AG08395 (cell line): Measurements from ENCODE around the gene CDT1.

Experiments used
- DNase-seq: peaks from one replicate; pipeline ENCODE4 v3.0.0; 2012; ENCODE audit warnings: mixed read lengths, low spot score

Gene CDT1

DNA sequence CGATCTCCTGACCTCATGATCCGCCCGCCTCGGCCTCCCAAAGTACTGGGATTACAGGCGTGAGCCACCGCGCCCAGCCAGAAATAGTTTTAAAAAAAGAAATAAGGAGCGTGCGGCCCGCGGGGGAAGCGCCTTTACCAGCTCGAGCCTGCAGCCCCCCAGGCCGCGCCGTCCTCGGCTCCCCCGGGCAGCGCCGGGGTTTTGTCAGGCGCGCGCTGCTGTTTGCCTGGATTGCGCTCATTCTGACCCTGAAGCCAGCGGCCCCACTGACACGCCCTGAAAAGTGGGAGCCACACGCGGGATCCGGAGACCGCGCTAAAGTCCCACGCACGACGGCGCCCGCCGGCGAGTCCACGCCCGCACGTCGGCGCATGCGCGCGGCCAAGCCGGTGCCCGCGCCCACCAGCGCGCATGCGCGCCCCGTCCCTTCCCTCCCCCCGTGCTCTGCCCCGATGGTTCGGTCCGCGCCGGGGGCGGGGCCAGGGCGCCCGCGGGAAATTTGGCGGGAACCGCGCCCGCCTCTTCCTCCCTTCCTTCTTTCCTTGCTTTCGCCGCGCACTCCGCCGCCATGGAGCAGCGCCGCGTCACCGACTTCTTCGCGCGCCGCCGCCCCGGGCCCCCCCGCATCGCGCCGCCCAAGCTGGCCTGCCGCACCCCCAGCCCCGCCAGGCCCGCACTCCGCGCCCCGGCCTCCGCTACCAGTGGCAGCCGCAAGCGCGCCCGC, at the start of gene CDT1:
CDT1 (plus strand) TSS at position 526 of the 724 bp plus-strand sequence; CDS start at position 569, 43 bp downstream.
- peak; percentile 100 for DNase-seq

DNA sequence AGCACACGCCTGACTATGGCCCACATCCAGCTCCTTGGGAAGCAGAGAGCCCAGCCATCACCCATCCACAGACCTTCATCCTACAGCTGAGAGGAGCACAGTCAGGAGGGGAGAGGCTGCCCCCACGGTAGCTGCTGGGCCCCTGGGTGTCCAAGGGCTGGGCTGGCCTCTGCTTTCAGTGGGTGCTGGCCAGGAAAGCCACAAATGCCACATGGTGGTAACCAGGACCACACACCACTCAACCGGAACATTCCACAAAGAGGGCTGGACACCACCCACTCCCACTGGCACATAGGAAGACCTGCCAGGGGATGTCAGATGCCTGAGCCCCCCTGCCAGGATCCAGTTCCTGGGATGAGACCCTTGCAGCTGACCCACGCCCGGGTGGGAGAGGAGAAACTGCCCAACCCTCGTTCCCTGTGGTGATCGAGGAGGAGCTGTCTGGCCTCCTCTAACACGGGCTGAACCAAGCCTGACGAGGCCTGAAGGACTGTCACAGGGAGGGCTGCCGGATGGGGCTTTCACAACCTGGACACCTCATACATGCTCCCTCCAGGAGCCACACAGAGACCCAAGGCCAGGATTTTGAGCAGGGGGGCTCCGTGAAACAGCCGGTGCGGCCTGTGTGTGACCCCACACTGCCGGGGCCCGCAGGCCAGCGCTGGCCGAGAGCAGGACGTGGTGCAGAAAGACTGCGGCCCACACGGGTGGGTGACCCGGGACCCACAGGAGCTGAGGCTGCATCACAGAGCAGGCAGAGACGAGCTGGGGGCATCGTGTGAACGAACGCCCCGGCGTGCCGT, 49.3 kb upstream of the CDT1 start:
- DNase-seq: no peak

DNA sequence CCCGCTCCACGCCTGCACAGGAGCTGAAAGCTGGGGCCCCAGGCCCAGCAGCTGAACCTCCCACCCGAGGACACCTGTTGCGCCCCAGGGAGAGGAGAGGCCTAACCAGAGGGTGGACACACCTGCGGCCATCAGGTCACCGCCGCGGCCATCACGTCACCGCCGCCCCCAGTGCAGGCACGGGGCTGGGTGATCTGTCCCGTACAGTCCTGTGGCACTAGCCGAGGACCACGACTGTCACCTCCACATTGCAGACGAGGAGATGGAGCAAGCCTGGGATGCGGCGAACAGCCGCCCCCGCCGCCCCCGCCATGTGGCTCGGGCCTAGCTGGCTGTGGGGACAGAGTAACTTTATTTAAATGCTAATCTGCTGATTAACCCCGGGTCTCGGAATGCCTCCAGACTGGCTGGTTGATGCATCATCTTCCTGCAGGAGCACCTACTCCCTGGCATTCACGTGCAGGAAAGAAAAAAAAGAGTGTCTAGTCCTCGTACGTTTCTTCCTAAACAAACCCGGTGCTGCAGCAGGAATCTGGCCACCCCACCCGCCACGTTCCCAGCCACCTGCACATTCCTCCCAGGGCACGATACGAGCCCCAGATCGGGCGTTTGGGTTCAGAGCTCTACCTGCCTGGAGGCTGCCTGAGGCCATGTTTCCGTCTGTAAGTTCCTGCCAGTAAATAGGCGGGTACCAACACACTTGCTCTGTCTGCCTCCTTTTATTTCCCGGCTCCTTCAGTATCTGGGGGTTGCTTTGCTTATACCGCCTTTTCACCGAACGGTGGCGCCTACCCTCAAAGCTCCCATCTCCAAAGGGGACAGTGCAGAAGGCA, 48.5 kb upstream of the CDT1 start:
- peak; percentile 85 for DNase-seq

DNA sequence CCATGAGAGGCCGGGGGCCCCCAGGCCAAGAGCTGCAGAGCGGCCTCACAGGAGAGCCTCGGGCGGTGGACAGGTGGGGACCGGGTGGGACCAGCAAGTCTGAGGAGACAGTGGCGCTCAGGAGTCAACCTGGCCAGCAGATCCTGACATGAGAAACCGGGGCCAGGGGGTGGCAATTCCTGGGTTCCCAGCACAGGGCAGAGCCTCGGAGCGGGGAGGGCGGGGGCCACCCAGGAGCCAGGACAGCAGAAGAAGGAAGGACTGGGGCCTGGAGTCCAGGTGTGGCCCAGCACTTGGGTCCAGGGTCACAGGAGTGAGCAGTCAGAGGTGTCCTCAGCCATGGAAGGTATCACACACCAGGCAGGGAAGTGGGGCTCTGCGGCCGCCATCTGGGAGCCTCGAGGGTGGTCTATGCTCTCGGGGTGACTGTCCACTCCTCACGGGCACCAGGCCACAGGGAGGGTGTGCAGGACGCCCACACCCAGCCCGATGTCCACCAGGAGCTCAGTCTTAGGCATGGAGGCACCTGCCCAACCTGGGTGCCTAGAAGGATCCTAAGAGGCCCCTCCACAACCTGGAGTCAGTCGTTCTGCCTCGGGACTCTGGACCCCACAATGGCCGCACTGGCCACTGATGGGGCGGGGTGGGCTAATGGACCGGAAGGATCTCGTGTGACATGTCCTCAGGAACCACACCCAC, 47.7 kb upstream of the CDT1 start:
- no peak for DNase-seq

DNA sequence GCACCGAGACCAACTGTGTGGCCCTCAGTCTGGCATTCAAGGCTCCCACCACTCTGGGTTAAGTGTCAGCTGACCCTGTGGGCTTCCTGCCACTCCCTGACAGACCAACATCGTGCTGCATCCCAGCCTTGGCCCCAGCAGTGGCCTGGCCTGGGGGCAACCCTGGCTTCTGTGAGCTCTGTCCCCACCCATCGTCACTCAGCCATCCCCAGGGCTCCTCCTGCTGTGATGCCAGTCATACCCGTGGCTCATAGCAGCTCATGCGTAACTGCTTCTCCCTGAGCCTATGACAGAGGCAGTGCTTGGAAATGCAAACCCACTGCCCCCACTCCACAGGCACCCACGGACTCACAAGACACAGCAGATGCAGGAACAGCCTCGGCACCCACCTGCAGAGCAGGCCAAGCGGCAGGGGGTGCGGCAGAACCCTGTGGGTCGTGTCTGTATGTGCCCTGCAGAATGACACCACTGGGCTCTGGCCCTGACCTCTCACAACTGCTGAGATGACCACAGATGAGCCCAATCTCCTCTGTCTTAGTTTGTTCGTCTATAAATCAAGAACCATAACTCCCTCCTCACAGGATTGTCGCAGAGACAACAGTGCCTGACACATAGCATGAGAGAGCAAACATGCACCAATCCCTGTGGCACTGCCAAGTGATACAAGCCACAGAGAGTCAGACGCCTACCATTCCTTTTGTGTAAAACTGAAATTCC, 45.2 kb upstream of the CDT1 start:
- no peak for DNase-seq

DNA sequence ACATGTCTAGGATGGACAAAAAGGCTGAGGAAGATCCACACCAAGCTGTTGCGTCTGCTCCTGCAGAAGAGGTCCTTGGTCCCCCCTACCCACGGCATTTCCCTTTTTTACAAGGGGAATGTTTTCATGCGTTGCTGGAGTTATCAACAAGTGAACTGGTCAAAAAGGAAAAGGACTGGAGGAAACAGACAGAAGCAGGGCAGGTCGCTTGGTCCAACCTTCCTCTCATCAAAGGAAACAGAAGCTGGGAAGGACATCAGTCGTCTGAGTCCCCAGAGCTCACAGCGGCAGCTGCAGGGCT, 44.7 kb upstream of the CDT1 start:
- no peak for DNase-seq

DNA sequence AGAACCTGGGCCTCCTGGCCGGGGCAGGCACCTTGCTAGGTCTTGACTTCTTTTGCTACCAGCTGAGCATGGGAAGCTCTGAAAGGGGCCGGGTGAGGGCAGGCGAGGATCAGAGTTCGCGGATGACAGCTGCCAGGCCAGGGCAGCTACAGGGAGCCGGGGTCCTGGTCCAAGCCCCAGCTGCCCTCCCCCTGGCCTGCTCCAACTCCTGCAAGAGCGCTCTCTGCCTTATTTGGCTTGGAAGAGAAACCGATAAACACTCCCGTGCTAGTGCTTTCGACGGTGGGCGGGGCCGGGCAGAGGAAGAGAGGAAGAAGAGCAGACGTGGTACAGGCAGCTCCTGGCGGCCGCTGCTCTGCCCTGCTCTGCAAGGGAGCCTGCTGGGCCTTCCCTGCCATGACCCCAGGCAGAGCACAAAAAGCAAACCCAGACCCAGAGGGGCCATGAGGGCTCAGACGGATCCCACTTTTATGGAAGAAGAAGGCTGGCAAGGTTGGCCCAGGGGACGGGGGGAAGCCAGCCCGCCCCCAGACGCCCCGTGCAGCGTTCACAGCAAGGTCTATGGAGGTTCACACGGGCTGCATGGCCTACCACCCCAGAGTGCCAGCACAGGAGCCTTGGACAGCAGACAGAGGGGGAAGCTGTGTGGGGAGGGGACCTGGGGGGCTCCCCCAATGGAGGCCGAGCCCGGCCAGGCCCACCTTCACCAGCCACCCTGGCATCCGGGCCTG, 44.2 kb upstream of the CDT1 start:
- no peak for DNase-seq

DNA sequence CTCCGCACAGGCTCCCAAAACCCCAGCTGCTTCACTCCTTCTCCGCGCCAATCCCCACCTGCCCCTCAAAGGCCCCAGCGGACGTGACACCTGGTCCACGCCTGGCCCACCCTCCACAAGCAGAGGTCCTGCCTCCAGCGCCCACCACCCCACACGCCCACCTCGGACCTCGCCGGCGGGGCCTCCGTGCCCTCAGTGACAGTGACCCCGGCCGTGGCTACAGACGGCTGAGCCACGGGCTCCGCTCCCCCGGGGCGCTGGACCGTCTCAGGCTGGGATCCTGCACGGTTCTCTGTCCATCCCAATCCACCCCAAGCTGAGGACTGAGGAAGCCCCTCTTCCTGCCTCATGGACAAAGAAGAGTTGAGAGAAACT, 43.6 kb upstream of the CDT1 start:
- DNase-seq: no peak

DNA sequence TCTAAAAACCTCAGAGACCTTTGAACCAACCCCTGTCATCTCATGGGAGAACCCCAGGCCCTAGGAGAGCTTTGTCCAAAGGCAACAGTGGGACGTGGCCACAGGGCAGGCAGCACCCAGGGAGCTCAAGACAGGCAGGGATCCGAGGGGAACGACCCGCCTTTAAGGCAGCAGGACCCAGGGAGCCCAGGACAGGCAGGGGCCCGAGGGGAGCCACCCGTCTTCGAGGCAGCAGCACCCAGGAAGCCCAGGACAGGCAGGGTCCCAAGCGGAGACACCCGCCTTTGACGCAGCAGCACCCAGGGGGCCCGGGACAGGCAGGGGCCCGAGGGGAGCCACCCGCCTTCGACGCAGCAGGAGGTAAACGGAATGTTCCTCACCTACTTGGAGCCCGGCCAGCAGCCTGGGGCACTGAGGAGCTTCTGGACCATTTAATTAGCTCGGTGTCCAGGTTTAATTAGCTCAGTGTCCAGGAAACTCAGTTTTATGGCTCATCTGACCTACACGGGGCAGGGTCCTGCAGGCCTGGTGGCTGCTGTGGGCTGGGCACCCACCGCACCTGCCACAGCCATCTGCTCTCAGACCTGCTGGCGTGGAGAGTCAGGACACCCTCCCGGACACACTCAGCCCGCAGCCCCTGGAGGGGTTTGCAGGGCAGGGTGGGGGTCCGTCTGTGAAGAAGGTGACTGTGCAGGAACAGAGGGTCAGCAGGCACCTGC, 43.0 kb upstream of the CDT1 start:
- no peak for DNase-seq

DNA sequence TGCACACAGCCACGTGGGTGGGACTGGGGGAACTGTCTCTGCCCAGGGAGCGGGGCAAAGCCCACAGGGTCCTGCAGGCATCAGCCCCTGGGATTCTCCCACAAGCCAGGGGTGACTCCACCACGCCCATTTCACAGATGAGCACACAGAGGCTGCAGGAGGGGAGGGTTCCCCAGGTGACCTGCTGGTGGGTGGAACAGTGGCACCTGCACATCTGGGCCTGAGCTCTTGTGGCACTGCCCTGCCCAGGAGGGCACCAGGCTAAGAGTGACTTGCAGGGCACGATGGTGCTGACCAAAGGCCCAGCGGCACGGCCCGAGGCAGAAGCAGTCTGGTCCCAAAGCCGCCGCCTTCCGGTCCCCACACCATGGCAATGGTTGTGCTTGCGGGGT, 42.5 kb upstream of the CDT1 start:
- no peak for DNase-seq

DNA sequence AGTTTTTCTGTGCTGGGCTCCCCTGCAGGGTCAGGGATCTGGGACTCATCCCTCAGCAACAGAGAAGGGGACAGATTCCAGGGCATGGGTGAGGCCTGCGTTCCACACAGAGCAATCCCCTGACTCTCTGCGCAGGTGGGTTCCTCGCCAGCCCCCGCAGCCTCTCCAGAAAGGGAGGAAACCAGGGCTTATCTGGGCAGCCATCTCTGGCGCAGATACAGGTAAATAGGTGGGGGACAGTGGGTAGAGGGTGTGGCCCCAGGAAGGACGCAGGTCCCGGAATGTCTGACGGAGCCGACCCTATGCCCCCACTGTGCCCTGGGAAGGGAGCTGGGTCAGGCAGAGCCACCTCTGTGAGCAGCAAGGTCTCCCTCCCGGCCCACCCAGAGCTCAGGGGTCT, 41.8 kb upstream of the CDT1 start:
- DNase-seq: no peak

DNA sequence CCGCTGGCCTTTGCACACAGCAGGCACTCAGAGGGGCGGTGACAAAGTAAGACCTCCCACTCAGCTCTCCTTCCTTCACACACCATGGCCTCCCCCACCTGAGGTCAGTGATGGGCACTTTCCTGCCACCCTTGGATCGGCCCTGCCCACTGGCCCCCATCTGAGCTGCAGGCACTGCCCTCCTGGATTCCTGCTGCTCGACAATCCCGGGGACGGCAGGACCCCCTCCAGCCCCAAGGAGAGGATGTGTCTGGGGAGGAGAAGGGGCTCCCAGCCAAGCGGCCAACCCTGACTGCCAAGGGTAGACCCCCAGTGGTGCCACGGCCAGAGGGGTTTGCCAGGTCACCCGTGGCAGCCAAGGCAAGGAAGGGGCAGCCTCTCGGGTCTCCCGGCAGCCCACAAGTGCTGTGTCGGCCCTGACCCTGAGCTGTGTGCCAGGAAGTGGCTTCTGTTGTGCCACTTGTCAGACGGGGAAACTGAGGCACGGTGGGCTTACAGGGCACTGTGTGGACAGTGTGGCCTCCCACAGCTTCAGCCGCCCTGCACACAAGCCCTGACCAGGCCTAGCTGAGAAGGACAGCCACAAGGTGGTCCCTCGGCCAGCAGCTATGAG, 41.2 kb upstream of the CDT1 start:
- DNase-seq: no peak

DNA sequence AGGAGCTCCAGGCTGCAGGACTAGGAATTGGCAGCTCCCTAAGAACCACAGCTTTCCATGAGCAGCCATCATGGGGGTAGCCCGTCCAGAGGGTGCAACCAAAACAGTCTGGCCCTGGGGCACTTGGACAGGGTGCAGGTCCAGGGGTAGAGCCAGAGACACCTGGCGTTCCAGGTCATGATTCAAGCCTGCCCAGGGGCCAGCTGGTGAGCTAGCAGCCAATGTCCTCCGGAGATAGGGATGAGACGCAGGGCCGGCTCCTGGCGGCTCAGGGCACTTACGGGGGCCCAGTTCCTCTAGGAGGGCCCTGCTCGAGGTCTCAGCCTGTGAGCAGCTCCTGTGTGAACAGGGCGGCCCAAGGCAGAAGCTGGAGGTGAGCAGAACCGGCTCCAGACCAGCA, 40.6 kb upstream of the CDT1 start:
- DNase-seq: no peak

DNA sequence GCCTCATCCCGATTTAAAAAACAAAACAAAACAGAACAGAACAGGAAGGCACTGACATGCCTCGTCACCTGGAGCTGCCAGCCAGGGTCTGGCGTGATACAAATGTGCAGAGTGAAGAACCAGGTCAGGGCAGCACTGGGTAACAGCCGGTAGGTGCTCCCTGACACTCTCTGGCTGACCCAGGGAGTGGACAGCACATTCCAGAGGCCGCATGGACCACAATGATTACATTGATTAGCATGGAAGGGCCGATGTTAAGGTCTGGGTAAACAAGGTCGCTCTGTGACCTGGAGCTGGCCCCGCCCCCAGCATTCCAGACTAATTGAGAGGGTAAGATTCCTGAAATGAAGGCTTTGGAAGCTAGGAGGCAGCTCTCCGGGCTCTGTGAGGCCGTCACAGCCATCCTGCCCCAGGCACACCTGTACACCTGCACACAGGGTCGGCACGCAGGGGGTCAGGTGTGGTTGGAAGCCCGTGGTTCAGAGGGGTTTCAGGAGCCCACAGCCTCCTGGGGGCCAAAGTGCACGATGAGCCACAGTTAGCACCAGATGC, 40.0 kb upstream of the CDT1 start:
- DNase-seq: no peak

DNA sequence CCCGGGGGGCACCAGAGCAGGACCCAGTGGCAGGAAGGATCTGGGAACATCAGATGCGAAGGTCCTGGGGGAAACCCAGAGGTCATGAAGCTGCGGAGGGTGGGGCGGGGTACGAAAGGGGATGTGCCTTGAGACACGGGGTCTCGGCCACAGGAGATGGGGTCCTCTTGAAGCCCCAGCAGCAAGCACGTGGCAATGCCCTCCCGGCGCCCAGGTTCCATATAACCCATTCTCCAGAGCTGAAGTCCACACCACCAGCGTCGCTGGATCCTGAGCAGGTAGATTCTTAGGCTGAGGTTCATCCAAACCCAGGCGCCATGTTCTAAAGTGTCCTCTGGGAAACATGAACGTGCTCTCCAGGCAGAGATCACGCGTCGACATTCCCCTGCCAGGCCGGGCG, 39.5 kb upstream of the CDT1 start:
- DNase-seq: no peak

DNA sequence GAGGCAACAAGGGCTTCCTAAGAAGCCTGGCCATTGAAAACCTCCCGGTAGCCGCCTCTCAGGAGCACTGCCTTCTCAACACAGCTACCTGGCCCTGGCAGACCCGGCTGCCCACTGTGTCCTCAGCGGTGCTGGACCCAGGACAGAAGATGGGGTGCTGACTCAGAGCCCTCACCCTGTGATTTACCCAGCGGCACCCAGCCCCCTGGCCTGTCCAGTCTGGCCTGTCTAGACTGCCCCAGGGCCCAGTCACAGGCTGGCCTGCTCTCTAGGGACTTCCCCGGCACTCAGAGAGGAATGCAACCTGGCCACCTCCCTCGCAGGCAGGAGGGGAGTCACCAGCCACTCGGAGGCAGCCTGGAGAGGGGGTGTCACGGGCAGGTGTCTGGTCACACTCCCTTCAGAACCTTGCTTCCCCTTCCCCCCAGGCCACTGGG, 38.7 kb upstream of the CDT1 start:
- DNase-seq: no peak

DNA sequence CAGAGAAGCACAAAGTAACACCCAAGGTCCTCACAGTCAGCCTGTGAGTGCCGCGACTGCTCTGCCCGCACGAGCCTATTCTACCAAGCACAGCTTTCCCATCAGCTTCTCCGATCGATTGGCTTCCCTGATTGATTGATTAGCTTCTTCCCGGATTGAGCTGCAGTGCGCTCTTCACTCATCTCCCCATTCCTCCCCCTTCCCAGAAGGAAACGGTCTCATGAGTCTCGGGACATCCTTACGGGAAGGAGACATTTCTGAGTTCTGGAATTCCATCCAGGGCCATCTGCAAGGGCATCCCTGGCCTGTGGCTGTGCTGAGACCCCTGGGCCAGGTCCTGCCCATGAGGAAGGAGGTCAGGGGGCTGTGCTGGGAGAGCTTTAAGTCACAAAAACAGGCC, 36.6 kb upstream of the CDT1 start:
- no peak for DNase-seq

DNA sequence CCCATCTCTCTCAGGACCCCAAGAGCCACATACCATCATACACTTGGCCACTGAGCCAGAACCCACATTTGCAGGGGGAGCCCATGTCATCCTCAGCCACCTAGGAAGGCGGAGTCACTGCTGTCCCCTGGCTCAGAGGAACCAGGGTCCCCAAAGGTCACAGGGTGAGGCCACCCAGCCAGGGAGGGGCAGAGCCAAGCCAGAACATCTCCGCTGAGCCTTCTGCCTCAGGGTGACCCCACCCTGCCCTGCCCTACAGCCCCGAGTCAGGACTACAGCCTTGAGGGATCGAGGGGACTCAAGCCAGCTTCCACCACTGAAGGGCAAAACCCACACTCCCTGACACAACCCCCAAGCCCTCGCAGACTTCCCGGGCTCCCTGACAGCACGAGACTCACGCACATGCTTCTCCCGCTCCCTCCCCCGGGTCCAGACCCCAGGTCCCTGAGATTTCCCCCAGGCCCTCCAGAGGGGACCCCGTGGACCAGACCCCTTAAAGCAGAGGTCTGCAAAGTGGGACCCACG, 36.0 kb upstream of the CDT1 start:
- DNase-seq: no peak

DNA sequence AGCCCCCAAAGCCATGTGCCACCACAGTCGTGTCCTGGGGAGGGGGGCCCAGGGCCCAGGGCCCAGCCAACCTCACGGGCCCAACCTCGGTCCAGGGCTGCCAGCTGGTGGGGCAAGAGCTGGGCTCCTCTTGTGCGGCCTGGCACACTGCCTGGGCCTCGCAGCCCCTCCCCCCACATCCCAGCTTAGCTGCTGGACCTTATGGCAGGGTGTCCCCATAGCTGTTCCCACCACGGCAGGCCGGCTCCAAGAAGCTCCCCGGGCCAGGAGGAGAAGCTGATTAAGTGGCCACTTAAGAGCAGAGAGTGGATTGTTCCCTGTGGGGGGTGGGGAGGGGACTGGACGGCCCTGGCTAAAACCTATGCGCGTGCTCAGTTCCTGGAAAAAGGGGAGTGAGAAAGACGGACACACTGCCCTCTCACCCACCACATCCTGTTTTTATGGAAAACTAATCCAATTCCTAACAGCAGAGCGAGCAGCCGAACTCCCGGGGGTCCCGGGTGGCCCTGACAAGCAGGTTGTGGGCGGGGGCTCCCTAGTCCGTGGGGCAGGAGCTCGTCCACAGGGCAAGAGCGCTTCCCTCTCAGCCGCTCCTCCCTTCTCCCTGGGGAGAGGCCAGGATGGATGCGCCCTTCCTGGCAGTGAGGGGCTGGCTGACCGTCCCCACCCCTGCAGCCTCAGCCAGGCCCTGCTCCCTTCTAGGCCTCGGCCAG, 35.4 kb upstream of the CDT1 start:
- peak; percentile 55 for DNase-seq
